Activated CD4-positive, alpha-beta T cell treated with anti-CD3 and anti-CD28 coated beads, Interleukin-2, Interleukin-4, amounts not matched to agents 100 ng/mL and 50 ng/mL, durations not matched to agents 16 hours and 8 hours (primary cell): ENCODE results near the gene PCYT1A.
"Not testable (repeated sequence)": the region's sequence is repeated elsewhere in the genome, so short reads cannot be mapped to it uniquely, and the experiment has no call there.

Experiments
- DNase-seq: peaks from one replicate; pipeline ENCODE4 v3.0.0-alpha.2; 2020; ENCODE audit warnings: low spot score

Gene PCYT1A

DNA sequence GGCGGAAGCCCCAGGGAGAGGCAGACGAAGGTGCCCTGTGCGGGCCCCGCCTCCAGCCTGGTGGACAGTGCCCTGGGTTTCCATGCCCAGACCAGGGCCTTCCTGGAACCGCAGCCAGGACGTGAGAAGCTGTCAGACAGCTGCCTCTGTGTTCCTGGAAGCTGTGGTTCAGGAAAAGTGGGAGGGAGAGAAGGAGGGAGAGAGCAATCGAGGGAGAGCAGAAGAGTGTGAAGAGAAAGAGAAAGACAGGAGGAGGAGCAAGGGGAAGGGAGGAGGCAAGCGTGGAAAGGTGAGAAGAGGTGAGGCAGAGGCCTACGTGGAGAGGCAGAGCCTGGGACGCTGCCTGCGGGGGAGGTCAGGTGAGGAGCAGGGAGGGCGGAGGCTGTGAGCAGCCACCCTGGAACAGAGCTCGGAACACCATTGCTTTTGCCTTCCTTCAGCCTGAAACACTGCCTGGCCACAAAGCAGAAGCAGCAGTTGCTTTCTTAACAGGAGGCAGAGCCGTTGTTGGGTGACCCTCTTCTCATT is 94.9 kb downstream of the PCYT1A start:
- no peak for DNase-seq

DNA sequence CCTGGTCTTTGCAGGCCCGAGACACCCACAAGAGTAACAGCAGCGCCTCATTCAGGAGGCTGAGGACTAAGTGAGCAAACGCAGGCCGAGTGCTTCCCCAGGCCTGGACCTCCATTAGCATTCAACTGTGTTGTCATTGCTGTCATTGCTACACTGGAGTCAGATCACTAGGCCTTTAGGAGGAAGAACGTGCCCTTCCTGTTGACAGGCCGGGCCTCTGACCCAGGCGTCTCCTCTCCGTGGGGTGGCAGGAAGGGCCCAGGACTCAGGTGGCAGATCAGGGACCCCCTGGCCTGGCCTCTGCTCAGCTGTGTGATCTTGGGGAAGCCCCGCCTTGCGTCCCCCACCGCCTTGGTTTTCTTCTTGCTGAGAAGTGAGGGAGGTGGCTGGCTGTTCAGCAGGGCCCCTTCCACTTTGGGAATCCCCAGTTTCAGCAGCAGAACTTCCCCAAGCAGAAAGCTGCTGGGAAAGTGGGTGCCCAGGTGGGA is 95.4 kb downstream of the PCYT1A start:
- peak; percentile 63 for DNase-seq

DNA sequence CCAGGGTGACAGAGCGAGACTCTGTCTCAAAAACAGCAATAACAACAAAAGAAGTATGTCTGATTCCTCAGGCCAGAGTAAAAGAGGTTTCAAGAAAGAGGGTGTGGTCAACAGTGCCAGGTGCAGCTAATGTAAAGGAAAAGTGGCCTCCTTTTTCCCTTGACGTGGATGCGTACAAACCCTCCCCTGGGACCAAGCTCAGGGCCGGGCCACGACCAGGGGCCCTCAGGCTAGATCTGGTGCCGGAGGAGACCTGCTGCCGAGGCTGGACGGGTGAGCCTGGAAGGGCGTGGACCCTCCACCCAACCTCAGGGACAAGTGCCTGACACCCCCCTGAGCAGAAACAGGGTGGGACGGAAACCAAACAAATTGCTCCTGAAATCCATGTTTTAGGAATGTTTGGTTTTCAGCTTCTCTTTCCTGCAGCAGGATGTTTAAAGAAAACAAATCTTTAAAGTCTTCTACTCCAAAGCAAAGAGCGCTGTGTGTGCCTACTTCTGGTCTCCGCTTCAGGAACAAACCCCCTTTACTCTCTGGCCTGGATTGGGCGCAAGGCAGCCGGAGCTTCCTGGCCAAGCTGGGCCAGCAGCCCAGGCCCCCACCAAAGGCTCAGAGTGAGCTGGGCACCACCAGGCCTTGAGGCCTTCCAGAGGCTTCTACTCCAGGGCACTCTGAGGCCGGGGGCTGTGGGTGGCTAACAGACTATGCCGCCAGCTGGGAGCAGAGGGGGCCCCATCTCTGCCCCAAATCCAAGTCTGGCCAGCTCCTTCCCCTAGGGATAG is 97.8 kb downstream of the PCYT1A start:
- DNase-seq, result no peak

DNA sequence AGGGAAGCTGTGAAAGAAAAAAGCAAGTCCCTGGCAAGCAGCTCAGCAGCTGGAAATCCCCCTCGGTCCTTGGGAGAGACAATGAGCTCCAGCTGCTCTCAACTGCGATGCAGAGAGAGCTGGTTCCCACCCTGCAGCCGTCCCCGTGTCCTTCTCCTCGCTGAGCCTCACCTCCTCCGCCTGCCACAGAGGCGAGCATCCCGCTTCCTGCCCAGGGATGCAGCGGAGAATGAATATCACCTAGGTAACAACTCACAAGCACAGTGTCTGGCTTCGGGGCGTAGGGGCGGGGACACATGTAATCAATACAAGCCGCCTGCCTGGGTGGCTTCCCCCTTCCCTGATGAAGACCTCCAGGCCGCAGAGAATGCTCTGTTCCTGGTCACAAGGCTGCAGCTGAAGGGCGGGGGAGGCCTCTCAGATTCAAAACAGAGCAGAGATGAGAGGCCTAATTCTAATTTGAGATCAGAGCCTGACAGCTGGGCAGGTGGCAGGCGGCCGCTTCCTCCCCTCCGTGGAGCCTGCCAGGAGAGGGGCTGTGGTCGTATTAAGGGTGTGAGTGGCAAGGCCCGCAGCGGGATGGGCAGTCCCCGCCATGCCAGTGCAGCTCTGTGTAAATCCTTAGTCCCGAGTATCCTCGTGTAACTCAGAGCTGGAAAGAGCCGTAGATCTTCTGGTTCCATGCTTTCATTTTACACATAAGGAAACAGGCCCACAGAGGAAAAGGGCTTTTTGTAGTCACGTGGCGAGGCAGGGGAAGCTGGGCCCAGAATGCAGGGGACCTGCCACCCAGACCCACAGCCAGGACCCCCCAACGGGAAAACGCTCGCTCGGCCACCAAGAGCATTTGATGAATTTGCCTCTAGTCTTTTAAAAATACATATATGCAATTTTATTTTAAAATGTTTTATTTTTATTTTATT is 100.6 kb downstream of the PCYT1A start:
- DNase-seq, result no peak

DNA sequence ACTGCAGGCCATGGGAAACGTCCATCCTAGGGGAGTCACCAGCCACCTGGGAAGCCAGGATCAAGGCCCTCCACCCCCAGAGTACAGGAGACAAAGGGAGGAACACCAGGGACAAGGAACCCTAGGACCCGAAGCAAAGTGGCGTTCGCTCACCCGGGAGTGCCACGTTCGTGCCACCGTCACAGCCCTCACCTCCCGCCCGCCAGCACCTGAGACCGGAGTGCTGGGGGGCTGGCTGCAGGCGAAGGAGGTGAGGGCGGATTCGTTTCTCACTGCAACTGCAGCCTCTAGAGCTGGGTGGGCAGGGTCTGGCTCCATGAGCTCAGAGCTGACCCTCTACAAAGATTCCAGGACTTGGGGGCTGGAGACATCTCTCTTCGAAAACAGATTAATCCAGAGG is 102.6 kb downstream of the PCYT1A start:
- no peak for DNase-seq

DNA sequence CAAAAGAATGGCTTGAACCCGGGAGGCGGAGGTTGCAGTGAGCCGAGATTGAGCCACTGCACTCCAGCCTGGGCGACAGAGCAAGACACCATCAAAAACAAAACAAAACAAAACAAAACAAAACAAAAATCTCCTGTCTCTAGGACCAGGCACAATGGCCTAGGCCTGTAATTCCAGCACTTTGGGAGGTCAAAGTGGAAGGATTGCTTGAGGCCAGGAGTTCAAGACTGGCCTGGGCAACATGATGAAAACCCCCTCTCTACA is 103.4 kb downstream of the PCYT1A start:
- DNase-seq, result not testable (repeated sequence)

DNA sequence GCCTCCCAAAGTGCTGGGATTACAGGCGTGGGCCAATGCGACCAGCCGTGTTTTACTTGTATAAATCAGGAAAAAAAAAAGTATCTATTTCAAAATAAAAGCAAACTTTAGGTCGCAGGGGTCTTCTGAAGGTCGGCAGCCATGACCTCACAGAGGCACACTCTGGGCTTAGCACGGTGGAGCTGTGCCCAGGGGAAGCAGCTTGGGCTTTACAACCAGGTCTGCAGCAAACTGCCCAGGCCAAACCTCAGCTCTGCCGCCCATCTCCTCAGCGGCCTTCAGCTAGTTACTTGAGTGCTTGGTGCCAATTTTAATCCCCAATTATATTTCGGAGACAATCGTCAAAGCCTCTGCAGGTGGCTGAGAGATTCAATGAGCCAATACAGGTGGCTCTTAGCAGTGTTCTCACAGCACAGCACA is 106.4 kb downstream of the PCYT1A start:
- no peak for DNase-seq

DNA sequence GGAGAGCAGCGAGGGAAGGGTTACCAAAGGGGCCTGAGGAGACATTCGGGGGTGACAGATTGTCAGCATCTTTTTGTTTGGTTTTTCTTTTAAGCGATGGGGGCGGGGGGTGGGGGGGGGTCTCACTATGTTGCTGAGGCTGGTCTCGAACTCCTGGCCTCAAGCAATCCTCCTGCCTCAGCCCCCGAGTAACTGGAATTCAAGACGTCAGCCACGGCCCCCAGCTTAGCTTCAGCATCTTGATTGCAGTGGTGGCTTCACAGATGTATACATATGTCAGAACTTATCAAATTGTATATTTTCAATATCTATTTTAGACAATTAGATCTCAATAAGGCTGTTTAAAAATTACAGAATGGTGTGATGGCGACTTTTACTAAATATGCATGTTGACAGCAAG is 107.2 kb downstream of the PCYT1A start:
- no peak for DNase-seq
